Heart left ventricle (tissue), 13 donors: ENCODE data around the gene GRB7.

Experiments used
- POLR2A ChIP-seq, 2 donors: fragments of 450-650 bp; IDR thresholded peaks; one replicate each; pipeline ENCODE4 v1.6.1; 2017; ENCODE audit warnings: antibody characterized with exemption in 2 of 2, mild to moderate bottlenecking in 2 of 2, moderate library complexity in 2 of 2
- TF ChIP-seq, protein P1 (sequence below), 12 donors: fragments of 200-600 bp; sonication (generic) in 4 of 12; IDR thresholded peaks; one replicate each; pipeline versions ENCODE4 v1.5.0 to v1.8.0; 2018 to 2022; ENCODE audit warnings: antibody characterized with exemption in 12 of 12, mild to moderate bottlenecking in 5 of 12
- donor health status: ischemic (EF 13 %, LVEDD 7.1; RV severe dilation, severe dysfunction).
- donor health status: DM: no; HTN: yes; CAD: no.
- donor health status: DM: no; HTN: no; CAD: no.
- donor health status: ischemic (EF 25% LVEDD 6.9; RV normal size, moderate dysfunction).
- donor health status: ischemic (EF 25% LVEDD 5.7; RV mildly dilated, moderate dysfunction).
- donor health status: ischemic (EF 35%, LVEDD 5.7; RV mildly dilated, moderate dysfunction).
- donor health status: nonischemic (EF 11% LVEDD 7.7; RV severe dilation, severe dysfunction).
- donor health status: DM: yes; HTN: yes; CAD: no.
- donor health status: PGD.
- donor health status: ischemic (EF 29% LVEDD 5.4; RV normal size, mild dysfunction).
- donor health status: nonischemic (EF 23%, LVEDD 6.1; RV moderate dilation, normal function).

DNA sequence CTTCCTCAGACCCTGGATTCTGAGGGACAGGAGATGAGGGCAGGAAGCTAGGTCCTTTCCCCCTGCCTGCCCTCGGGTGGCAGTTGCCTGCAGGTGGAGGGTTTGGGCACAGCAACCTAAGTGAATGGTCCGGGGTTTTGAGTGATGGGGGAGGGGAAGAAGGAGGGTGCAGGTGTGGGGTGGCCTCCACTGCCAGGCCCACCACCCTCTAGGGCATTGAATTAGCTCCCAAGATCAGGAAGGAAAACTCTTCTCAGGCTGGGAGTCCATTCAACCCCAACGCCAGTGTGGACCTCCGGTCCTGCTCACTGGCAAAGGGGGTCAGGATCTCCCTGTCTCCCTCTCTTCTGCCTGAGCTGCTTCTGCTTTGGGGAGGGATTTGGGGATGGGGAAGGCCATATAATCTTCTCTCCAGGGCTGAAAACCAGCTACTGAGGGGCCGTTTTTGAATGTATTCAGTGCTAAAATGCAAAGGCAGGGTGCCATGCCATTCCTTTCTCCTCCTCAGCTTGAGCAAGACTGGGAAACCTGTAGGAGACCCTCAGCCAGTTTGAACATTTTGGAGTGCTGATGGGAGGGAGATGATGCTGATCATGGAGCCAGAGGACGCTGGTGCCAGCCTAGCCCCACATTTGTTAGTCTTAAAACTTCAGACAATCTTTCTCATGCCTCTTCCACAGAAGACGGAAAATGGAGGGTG, 18.8 kb downstream of the GRB7 start:
- TF ChIP-seq, protein P1, sequence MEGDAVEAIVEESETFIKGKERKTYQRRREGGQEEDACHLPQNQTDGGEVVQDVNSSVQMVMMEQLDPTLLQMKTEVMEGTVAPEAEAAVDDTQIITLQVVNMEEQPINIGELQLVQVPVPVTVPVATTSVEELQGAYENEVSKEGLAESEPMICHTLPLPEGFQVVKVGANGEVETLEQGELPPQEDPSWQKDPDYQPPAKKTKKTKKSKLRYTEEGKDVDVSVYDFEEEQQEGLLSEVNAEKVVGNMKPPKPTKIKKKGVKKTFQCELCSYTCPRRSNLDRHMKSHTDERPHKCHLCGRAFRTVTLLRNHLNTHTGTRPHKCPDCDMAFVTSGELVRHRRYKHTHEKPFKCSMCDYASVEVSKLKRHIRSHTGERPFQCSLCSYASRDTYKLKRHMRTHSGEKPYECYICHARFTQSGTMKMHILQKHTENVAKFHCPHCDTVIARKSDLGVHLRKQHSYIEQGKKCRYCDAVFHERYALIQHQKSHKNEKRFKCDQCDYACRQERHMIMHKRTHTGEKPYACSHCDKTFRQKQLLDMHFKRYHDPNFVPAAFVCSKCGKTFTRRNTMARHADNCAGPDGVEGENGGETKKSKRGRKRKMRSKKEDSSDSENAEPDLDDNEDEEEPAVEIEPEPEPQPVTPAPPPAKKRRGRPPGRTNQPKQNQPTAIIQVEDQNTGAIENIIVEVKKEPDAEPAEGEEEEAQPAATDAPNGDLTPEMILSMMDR (IDR thresholded peaks at IDR 0.05) = no peak
- TF ChIP-seq POLR2A (IDR thresholded peaks at IDR 0.05) = no peak
